NCI-H2029 (cell line): Measurements from ENCODE around the gene REN.

Experiments
- DNase-seq: peaks from one replicate; lab custom pipeline; 2025; lab: John Stamatoyannopoulos, UW

Gene REN

GRCh38 chr1:204153667-204154066 is 12.5 kb downstream of the REN start:
- DNase-seq = no peak

GRCh38 chr1:204152310-204153044 is 13.7 kb downstream of the REN start:
- DNase-seq = no peak

- DNase-seq = peak; percentile 21
Observed at GRCh38 chr1:204151552-204152309, 14.4 kb downstream of the REN start, which contains the start of gene ETNK2. Gene ETNK2, minus strand, starts transcription at chr1:204152044. Its CDS starts 192 bp downstream, at chr1:204151852.

- DNase-seq = no peak
Observed at GRCh38 chr1:204150702-204151551, 15.2 kb downstream of the REN start.

- DNase-seq = no peak
Observed at GRCh38 chr1:204149635-204150565, 16.2 kb downstream of the REN start.

- DNase-seq = peak; percentile 8
Observed at GRCh38 chr1:204149107-204149506, 17.0 kb downstream of the REN start.

GRCh38 chr1:204147406-204148383 is 18.4 kb downstream of the REN start:
- DNase-seq = no peak

GRCh38 chr1:204146965-204147364 is 19.2 kb downstream of the REN start:
- DNase-seq = no peak

- no peak for DNase-seq
Observed at GRCh38 chr1:204146309-204146708, 19.8 kb downstream of the REN start.

- no peak for DNase-seq
Observed at GRCh38 chr1:204145033-204145504, 21.1 kb downstream of the REN start.

- no peak for DNase-seq
Observed at GRCh38 chr1:204143276-204144041, 22.7 kb downstream of the REN start.

- DNase-seq = no peak
Observed at GRCh38 chr1:204142032-204142974, 23.8 kb downstream of the REN start.

- no peak for DNase-seq
Observed at GRCh38 chr1:204141131-204141530, 25.0 kb downstream of the REN start.

- DNase-seq = no peak
Observed at GRCh38 chr1:204139952-204140351, 26.2 kb downstream of the REN start.

- peak; percentile 4 for DNase-seq
Observed at GRCh38 chr1:204139088-204139487, 27.0 kb downstream of the REN start.

GRCh38 chr1:204136814-204137213 is 29.3 kb downstream of the REN start:
- DNase-seq = no peak

- DNase-seq = no peak
Observed at GRCh38 chr1:204134103-204134502, 32.0 kb downstream of the REN start.

- DNase-seq = no peak
Observed at GRCh38 chr1:204132718-204133117, 33.4 kb downstream of the REN start.
